ENCODE measurements around the gene APBA2. TPM values are rescaled to one million over a fixed set of nuclear protein-coding genes. Genes with fewer than 3 reads are reported as not detected.

The APBA2 gene
- total and polyA plus RNA-seq, 10 of the 15 experiments (the other 5 are each of a cell fraction or from before 2014, with no cell fraction given): 0.06 to 0.26 (median 0.07) TPM; not detected in 7

DNA sequence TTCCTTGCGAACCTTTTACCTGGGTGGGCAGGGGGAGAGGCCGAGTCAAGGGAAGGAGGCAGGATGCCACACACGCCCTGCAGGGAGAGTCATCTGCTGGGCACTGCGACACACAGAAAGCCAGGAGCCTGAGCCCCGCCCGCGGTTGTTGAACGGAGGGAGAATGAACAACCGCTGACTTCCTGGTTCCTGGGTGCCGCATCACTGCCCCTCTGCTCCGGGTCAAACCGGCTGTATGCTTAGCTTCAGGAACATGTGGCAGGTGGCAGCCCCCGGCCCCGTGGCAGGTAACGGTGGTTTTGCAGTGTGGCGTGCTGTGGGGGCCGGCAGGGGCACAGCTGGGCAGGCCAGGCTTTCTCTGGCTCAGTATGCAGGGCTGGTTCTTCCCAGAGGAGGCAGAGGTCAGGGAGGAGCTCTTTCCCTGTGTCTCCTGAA is 33.4 kb downstream of the APBA2 start:
- in situ Hi-C loops (cut with MboI) (no loop called here), intact Hi-C loops (cut with micrococcal nuclease; ENCODE audit: unreplicated experiment) (no loop called here)
- no peak for FAIRE-seq
- ATAC-seq: no peak
- no peaks in the 10 kb centered on the region for H3K27me3 ChIP-seq (replicated peaks in 1 of 2; ENCODE audit: control insufficient read depth in 2 of 2, insufficient read depth in 2 of 2, low read length in 1 of 2)
- WGBS (ENCODE audit: insufficient coverage, insufficient replicate concordance, low lambda C conversion rate, missing lambda C conversion rate): 38% methylated on average over 13 of the region's 17 CpGs
- H2AFZ ChIP-seq (ENCODE audit: control insufficient read depth, low read depth, low read length): no peak overlapping the region
- no peaks in the 10 kb centered on the region for H4K20me1 ChIP-seq (ENCODE audit: control insufficient read depth, insufficient read depth)
- ChIA-PET CTCF (no interaction called here), SMC1A (ENCODE audit: uncharacterized antibody, unreplicated experiment) (no interaction called here), RAD21 (ENCODE audit: unreplicated experiment) (no interaction called here), POLR2A (no interaction called here)
- no peak overlapping the region for H3K4me2 ChIP-seq (ENCODE audit: control insufficient read depth, insufficient read depth)
- H3K27ac ChIP-seq (ENCODE audit: control insufficient read depth, insufficient read depth): no peak overlapping the region
- H3K4me1 ChIP-seq (ENCODE audit: control insufficient read depth, insufficient read depth, low read length): no peaks in the 10 kb centered on the region
- H3K36me3 ChIP-seq (ENCODE audit: control insufficient read depth in 2 of 2, insufficient read depth in 2 of 2, low read length in 1 of 2): no peaks in the 10 kb centered on the region
- H3K79me2 ChIP-seq (ENCODE audit: control insufficient read depth, insufficient read depth, low read length): no peaks in the 10 kb centered on the region
- no peak overlapping the region for H3K9ac ChIP-seq (ENCODE audit: control insufficient read depth, insufficient read depth, low read length)
- TF ChIP-seq ZBED1 (IDR thresholded peaks at IDR 0.05; ENCODE audit: borderline replicate concordance) (no peak), CBX3 (IDR thresholded peaks at IDR 0.05; ENCODE audit: borderline replicate concordance, low read depth) (no peak), SIN3A (IDR thresholded peaks at IDR 0.05; ENCODE audit: low read depth, low read length) (no peak), MYB (IDR thresholded peaks at IDR 0.05; ENCODE audit: borderline replicate concordance, low read depth, low read length) (no peak), IRF4 (IDR thresholded peaks at IDR 0.05; ENCODE audit: low read depth, low read length) (no peak)
- TF ChIP-seq, protein P1, sequence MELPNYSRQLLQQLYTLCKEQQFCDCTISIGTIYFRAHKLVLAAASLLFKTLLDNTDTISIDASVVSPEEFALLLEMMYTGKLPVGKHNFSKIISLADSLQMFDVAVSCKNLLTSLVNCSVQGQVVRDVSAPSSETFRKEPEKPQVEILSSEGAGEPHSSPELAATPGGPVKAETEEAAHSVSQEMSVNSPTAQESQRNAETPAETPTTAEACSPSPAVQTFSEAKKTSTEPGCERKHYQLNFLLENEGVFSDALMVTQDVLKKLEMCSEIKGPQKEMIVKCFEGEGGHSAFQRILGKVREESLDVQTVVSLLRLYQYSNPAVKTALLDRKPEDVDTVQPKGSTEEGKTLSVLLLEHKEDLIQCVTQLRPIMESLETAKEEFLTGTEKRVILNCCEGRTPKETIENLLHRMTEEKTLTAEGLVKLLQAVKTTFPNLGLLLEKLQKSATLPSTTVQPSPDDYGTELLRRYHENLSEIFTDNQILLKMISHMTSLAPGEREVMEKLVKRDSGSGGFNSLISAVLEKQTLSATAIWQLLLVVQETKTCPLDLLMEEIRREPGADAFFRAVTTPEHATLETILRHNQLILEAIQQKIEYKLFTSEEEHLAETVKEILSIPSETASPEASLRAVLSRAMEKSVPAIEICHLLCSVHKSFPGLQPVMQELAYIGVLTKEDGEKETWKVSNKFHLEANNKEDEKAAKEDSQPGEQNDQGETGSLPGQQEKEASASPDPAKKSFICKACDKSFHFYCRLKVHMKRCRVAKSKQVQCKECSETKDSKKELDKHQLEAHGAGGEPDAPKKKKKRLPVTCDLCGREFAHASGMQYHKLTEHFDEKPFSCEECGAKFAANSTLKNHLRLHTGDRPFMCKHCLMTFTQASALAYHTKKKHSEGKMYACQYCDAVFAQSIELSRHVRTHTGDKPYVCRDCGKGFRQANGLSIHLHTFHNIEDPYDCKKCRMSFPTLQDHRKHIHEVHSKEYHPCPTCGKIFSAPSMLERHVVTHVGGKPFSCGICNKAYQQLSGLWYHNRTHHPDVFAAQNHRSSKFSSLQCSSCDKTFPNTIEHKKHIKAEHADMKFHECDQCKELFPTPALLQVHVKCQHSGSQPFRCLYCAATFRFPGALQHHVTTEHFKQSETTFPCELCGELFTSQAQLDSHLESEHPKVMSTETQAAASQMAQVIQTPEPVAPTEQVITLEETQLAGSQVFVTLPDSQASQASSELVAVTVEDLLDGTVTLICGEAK (IDR thresholded peaks at IDR 0.05; ENCODE audit: borderline replicate concordance): no peak
- TF ChIP-seq, protein P2, sequence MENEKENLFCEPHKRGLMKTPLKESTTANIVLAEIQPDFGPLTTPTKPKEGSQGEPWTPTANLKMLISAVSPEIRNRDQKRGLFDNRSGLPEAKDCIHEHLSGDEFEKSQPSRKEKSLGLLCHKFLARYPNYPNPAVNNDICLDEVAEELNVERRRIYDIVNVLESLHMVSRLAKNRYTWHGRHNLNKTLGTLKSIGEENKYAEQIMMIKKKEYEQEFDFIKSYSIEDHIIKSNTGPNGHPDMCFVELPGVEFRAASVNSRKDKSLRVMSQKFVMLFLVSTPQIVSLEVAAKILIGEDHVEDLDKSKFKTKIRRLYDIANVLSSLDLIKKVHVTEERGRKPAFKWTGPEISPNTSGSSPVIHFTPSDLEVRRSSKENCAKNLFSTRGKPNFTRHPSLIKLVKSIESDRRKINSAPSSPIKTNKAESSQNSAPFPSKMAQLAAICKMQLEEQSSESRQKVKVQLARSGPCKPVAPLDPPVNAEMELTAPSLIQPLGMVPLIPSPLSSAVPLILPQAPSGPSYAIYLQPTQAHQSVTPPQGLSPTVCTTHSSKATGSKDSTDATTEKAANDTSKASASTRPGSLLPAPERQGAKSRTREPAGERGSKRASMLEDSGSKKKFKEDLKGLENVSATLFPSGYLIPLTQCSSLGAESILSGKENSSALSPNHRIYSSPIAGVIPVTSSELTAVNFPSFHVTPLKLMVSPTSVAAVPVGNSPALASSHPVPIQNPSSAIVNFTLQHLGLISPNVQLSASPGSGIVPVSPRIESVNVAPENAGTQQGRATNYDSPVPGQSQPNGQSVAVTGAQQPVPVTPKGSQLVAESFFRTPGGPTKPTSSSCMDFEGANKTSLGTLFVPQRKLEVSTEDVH (IDR thresholded peaks at IDR 0.05; ENCODE audit: low read depth, partially characterized antibody): no peak
- TF ChIP-seq, protein P3, sequence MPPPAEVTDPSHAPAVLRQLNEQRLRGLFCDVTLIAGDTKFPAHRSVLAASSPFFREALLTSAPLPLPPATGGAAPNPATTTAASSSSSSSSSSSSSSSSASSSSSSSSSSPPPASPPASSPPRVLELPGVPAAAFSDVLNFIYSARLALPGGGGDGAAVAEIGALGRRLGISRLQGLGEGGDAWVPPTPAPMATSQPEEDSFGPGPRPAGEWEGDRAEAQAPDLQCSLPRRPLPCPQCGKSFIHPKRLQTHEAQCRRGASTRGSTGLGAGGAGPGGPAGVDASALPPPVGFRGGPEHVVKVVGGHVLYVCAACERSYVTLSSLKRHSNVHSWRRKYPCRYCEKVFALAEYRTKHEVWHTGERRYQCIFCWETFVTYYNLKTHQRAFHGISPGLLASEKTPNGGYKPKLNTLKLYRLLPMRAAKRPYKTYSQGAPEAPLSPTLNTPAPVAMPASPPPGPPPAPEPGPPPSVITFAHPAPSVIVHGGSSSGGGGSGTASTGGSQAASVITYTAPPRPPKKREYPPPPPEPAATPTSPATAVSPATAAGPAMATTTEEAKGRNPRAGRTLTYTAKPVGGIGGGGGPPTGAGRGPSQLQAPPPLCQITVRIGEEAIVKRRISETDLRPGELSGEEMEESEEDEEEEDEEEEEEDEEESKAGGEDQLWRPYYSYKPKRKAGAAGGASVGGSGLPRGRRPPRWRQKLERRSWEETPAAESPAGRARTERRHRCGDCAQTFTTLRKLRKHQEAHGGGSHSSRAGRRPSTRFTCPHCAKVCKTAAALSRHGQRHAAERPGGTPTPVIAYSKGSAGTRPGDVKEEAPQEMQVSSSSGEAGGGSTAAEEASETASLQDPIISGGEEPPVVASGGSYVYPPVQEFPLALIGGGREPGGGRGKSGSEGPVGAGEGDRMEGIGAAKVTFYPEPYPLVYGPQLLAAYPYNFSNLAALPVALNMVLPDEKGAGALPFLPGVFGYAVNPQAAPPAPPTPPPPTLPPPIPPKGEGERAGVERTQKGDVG (CRISPR knock-in tag; IDR thresholded peaks at IDR 0.05): no peak
- DNase-seq (ENCODE audit: low read depth, low spot score): no peak
- no peaks in the 10 kb centered on the region for H3K9me3 ChIP-seq (replicated peaks; ENCODE audit: control insufficient read depth, insufficient read depth, low read length)
- H3K4me3 ChIP-seq: no peak overlapping the region
- BruUV-seq (replicated peaks): no TSS peak
